HG03103 (cell line): ENCODE measurements around the gene PRRG2.
"Not testable (repeated sequence)": the region's sequence is repeated elsewhere in the genome, so short reads cannot be mapped to it uniquely, and the experiment has no call there.

Experiments
- ATAC-seq: cut with Tn5 transposase; IDR thresholded peaks from one replicate; pipeline ENCODE4 v1.9.1; 2021; ENCODE audit warnings: low read depth; ENCODE audit not compliant: unreplicated experiment

The PRRG2 gene

DNA sequence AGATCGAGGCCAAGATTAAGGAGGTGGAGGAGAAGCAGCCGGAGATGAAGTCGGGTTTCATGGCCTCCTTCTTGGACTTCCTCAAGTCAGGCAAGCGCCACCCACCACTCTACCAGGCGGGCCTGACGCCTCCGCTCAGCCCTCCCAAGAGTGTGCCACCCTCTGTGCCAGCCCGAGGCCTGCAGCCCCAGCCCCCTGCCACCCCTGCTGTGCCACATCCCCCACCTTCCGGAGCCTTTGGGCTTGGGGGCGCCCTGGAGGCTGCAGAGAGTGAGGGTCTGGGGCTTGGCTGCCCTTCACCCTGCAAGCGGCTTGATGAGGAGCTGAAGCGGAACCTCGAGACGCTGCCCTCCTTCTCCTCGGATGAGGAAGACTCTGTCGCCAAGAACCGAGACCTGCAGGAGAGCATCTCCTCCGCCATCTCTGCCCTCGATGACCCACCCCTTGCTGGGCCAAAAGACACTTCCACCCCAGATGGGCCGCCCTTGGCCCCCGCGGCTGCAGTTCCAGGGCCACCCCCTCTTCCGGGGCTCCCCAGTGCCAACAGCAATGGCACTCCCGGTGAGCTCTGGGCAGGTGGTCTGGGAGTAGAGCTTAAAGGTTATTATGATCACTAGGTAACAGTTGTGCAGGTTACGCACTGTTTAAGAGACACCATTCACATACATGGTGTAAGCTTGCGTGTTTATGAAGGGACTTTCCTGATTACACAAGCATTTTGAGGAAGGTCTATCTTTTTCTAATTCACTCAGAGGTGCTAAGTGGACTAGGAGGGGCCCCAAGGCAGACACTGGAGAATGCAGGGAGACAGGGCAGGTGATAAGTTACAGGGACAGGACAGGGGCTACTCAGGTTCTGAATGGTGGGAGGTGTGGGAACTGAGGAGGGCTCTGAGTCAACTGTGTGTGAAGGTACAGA is 18.5 kb downstream of the PRRG2 start:
- ATAC-seq, result no peak

DNA sequence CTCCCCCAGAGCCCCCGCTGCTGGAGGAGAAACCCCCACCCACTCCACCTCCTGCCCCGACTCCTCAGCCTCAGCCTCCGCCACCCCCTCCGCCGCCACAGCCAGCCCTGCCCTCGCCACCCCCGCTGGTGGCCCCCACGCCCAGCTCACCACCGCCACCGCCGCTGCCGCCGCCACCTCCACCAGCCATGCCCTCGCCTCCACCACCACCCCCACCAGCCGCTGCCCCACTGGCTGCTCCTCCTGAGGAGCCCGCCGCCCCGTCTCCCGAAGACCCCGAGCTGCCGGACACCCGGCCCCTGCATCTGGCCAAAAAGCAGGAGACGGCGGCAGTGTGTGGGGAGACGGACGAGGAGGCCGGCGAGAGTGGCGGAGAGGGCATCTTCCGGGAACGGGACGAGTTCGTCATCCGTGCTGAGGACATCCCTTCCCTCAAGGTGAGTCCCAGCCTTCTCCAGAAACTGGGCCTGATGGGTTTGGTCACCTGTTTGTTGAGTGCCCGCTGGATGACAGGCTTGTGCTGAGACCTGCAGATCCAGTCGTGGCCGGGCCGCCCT is 20.4 kb downstream of the PRRG2 start:
- ATAC-seq, result no peak

DNA sequence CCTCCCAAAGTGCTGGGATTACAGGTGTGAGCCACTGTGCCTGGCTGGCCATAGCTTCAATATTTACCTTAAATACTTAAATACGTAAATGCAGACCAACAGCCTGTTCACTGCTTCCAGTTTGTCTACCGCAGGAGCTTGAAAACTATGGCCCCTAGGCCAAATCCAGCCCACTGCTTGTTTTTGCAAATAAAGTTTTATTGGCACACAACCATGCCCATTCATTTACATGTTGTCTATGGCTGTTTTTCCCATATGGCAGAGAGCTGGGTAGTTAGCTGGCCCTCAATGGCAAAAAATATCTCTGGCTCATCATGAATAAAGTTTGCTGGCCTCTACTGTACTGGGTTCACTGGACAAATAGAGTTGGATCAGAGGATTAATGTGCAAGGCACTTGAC is 21.7 kb downstream of the PRRG2 start:
- ATAC-seq, result no peak

DNA sequence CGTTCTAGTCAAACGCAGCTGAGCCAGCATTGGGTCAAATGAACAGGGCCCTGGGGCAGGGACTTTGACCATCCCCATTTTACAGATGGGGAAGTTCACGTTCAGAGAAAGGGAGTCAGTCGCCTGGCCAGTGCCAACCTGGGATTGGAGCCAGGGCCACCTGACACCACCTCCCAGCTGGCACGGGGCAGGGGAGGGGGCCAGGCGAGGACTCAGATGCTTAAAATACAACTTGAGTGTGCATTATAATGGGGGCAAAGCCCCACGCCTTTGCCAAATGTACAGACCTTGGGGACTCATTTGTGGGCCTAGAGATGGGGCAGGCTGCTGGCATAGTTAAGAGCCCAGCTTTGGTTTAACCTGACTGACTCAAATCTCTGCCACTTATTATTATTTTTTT is 24.5 kb downstream of the PRRG2 start:
- ATAC-seq, result no peak

DNA sequence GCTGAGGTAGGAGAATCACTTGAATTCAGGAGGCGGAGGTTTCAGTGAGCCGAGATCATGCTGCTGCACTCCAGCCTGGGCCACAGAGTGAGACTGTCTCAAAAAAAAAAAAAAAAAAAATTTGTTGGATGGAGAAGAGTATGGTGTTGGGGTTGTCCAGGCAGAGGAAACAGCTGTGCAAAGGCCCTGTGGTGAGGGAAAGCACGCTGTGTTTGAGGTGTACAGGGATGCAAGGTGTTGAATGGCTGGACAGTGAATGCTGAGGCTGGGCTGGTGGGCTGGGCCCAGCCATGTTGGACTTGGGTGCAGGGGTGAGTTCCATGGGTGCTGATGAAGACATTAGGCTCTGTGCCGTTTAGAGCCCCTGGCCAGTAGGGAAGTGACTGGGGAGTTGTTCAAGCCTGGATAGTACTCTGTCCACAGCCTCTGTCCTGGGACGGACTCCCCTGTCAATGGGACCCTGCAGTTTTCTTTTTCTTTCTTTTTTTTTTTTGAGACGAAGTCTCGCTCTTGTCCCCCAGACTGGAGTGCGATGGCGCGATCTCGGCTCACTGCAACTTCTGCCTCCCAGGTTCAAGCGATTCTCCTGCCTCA is 28.5 kb downstream of the PRRG2 start:
- ATAC-seq, result no peak

DNA sequence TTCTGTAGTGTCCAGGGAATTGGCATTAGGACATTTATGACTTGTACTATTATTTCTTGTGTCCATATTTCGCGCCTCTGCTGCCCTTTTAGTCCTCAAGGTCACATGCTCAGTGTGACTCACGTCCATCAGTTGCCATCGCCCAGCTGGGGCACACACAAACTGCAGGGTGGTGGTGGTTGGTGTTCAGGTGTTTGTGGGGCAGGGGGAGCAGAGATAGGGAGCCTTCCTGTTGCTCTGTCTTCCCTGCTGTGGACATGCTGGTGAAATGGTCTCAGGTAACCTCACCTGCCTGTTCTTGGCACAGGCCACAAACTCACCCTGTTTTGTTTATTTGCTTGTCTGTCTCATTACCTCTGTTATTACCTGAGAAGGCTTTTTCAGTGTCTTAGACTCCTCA is 32.3 kb downstream of the PRRG2 start:
- no peak for ATAC-seq

DNA sequence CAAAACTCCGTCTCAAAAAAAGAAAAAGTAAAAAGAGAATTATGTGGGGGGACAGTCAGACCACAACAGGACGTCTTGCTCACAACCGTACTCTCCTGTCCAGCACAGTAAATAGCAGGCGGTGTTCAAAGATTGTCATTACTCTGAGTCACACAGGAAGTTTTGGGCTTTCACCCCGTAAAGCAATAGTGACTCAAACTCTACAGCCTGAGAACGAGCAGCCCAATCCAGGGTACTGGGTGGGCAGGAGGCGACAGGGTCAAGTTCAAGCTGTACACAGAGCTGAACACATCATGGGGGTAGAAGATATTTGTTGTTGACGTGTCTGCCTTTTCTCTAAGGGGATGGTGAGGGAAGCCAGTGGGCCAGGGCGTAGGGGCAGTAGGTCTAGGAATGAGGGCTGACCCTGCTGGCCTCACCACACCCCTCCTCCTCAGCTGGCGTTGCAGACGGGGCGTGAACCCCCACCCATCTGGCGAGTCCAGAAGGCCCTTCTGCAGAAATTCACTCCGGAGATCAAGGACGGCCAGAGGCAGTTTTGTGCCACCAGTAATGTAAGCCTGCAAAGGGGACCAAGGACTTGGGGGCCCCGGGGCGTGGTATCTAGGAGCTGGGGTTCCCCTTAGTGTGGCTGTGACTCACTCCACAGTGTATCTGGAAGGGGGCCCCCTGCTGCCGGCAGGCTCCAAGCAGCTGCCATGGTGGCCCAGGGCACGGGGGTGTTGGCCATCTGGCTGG is 33.1 kb downstream of the PRRG2 start:
- ATAC-seq, result no peak

DNA sequence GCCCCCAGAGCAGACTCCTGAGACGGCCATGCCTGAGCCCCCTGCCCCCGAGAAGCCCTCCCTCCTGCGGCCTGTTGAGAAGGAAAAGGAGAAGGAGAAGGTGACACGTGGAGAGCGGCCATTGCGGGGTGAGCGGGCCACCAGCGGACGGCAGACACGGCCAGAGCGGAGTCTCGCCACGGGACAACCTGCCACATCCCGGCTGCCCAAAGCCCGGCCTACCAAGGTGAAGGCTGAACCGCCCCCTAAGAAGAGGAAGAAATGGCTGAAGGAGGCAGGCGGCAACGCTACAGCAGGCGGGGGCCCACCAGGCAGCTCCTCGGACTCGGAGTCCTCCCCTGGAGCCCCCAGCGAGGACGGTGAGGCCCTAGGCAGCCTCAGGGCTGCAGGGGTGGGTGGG is 34.7 kb downstream of the PRRG2 start:
- ATAC-seq, result no peak

DNA sequence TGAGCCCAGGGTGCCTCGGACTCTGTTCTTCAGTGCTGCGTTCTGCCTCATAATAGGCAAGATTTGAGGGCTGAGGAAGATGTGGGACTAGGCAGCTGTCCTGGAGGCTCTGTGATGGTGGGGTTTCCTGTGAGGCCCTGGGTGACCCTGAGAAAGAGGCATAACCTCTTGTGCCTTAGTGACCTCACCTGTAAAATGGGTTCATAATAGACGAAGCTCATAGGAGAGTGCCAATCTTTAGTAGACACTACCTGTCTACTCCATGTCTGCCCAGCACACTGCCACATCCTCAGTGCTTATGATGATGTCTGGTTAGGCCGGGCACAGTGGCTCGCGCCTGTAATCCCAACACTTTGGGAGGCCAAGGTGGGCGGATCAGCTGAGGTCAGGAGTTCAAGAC is 35.4 kb downstream of the PRRG2 start:
- ATAC-seq, result no peak

DNA sequence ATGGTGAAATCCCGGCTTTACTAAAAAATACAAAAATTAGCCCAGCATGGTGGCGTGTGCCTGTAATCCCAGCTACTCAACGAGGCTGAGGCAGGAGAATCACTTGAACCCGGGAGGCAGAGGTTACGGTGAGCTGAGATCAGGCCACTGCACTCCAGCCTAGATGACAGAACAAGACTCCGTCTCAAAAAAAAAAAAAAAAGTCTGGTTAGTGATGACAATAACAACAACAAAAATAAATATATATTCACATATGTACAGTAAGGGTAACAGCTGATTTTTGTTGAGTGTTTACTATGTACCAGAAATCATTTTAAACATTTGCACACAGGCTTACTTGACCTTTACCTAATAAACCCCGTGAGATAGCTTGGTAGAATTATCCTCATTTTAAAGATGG is 35.8 kb downstream of the PRRG2 start:
- no peak for ATAC-seq

DNA sequence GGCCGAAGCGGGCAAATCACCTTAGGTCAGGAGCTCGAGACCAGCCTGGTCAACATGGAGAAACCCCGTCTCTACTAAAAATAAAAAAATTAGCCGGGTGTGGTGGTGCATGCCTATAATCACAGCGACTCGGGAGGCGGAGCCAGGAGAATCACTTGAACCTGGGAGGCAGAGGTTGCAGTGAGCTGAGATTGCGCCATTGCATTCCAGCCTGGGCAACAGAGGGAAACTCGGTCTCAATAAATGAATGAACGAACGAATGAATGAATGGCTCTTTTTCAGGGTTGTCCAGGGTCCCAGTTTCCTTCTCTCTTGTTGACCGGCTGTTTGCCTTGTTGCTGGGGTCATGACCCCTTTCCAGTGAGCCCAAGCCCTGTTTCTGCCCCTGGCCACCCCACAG is 36.7 kb downstream of the PRRG2 start:
- not testable (repeated sequence) for ATAC-seq

DNA sequence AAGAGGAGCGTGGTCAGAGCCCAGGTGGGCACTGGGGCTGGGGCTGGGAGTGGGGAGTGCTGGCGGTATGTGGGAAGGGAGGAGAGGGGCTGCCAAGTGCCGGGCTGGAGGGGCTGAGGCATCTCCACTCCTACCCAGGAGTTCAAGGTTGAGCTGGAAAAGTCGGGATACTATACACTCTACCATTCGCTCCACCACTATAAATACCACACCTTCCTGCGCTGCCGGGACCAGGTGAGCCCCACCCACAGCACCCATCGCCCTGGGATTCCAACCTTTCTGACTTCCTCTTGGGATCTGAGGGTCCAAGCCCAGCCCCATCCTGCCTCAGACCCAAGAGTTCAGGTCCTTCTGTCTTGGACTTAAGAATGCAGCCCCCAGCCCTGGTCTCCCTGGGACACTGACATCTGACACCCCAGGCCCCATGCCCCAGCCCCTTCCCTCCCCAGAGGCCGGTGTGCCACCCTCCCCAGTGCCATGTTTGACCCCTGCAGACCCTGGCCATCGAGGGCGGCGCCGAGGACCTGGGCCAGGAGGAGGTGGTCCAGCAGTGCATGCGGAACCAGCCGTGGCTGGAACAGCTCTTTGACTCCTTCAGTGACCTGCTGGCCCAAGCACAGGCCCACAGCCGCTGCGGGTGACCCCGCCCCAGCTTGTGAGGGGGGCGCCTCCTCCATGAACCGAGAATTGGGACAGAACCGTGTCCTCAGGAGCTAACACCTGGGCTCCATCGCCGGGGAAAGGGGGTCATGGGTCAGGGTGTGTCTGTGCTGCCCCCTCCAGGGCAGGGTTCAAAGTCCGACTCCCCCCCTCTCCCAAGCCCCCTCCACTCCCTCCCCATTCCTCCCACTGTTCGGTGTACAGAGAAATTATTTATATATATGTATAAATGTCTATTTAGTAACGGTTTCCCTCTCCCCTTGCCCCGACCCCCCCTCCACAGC is 44.1 kb downstream of the PRRG2 start:
- no peak for ATAC-seq

DNA sequence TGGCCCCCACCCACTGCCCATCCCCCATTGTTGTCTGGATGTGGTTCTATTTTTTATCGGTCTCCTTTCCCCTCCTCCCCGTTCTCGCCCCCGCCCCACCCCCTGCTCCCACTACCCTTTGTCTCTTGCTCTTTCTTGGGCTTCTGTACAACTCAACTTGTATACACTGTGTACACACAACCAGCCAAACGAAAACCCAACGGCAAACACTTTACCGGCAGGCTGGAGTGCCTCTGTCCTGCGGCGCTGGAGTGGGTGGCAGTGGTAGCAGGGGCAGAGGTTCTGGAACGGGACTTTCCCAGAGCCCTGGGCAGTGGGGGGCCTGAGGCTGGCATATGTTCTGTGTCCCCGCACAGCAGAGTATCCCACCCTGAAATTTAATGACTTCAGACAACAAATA is 45.1 kb downstream of the PRRG2 start:
- no peak for ATAC-seq

DNA sequence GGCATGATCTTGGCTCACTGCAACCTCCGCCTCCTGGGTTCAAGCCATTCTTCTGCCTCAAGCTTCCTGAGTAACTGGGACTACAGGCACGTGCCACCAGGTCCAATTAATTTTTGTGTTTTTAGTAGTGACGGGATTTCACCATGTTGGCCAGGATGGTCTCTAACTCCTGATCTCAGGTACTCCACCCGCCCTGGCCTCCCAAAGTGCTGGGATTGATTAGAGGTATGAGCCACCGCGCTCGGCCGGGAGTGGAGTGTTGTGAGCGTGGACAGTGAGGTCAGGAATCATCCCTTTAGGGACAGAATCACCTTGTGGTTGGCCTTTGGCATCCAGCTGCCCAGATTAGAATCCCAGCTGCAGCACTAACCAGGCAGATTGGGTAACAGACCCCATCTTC is 48.5 kb downstream of the PRRG2 start:
- ATAC-seq, result no peak

DNA sequence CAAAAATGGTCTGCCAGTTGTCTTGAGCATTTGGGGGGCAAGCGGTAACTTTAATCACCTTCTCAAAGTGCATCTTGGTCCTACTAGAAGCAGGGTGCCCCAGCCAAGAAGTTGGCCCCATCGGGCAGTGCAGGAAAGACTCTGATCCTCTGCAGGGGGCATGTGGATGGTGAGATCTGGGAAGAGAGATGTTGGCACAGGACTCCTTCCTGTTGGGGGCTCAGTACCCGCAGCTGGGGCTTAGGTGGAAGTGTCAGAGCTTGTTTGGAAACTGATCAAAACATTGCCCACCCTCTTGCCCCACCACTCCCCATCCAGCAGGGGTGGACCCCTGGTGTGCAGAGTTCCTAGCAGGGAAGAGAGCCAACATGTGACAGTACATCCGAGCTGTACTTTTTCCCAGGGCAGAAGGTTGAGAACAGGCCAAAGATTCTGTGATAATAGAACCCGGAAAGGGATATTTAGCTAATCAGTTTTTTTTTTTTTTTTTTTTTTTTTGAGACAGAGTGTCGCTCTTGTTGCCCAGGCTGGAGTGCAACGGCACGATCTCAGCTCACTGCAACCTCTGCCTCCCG is 50.0 kb downstream of the PRRG2 start:
- no peak for ATAC-seq

DNA sequence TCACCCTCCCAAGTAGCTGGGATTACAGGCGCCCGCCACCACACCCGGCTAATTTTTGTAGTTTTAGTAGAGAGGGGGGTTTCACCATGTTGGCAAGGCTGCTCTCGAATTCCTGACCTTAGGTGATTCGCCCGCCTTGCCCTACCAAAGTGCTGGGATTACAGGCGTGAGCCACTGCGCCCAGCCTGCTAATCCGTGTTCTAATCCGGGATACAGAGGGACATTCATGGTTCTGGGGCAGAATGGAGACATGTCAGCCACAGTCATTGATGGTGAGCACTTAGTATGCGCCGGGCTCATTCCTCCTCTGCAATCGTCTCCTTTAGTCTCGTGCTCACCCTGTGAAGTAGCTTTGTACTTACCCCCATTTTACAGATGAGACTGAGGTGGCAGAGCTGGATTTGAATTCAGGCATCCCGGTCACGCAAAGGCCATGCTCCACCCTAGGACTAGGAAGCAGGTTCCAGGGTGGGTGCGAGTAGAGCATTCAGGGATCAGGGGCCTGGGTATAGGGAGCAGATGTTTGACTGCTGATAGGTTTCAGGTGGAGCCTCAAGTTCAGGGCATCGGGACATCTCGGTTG is 50.6 kb downstream of the PRRG2 start:
- ATAC-seq, result no peak

DNA sequence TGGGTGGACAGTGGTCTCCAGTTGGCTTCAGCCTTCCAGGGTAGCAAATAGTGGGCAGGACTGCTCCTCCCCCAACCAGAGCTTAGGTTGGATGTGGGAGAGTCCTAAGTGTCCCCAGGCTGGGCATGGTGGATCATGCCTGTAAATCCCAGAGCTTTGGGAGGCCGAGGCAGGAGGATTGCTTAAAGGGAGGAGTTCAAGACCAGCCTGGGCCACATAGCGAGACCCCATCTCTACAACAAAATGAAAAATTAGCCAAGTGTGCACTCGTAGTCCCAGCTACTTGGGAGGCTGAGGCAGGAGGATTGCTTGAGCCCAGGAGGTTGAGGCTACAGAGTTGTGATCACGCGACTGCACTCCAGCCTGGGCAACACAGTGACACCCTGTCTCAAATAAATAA is 51.5 kb downstream of the PRRG2 start:
- ATAC-seq, result no peak

DNA sequence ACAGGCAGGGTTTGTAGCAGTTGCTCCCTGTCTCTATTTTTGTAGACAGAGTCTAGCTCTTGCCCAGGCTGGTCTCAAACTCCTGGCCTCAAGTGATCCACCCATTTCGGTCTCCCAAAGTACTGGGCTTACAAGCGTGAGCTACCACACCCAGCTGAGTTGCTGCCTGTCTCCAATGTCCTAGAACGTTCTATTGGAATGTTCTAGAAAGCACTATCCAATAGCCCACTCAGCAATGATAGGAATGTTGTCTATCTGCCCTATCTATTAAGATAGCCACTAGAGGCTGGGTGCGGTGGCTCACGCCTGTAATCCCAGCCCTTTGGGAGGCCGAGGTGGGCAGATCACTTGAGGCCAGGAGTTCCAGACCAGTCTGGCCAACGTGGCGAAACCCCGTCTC is 52.2 kb downstream of the PRRG2 start:
- ATAC-seq, result not testable (repeated sequence)

DNA sequence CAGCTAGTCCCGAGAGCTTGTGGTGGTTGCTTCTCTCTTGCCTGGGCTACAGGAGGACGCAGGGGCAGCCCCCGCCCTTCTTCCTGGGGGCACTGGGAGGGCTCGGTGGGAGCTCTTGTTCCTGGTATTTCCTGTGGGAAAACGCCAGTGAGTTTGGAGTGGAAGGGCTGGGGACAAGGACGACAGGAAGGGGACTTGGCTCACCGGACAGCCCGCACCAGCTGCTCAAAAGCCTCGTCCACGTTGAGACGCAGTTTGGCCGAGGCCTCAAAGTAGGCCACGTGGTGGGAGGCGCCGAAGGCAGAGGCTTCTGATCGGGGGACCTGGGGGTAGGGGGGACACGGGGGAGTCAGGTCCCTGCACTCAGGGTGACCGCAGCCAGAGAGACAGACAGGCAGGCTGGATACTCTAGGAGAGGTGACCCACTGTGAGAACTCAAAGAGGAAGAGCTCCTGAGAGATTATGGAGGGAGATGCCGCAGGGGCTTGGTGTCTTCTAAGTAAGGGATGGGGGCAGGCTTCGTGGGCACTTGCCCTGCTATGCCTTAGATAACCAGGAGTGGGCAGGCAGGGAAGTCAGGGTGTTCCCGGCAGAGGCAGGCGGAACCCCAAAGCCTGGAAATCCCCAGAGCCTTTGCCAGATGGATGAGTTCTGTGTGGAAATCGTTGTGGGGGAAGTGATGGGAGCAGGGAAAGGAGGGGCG is 54.6 kb downstream of the PRRG2 start:
- ATAC-seq, result no peak
